Measurements from ENCODE around the gene DUSP5. TPM values are rescaled to one million over a fixed set of nuclear protein-coding genes. Genes with fewer than 3 reads are reported as not detected.
A peak's percentile ranks its signal among the peaks of the same experiment; 100 is the strongest.

DUSP5 gene
- total RNA-seq, 1 experiment from 2014 or later: 30.1 TPM

DNA sequence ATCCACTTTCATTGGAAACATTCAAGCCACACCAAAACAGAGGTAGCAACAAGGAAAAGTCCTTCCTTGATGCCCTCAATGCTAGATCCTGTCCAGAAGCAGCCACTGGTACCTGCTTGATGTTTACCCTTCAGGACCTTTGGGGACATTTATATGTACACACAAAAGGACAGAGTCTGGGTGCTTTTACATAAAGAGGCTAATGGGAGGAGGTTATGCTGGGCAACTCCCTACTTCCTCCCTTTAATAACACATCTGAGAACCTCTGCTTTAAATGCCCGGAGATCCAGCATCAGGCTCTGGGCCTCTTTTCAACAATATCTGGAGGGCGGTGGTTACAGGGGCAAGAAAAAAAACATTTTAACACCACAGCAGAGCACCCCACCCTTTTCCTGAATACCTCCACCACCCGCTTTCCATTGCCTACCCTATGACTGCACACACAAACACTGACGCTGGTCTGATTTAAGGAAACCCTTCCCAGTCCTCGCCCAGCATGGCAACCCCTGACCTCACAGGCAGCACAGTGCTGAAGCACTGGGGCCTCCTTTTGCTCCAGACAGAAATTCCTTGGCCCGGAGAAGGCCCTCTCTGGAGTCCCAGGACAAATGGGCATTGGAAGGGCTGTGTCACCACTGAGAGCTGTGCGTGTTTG lies 39.3 kb upstream of the DUSP5 start:
- intact Hi-C loops (cut with micrococcal nuclease; ENCODE audit: unreplicated experiment): no loop called here
- Histone ChIP-seq H3K27ac (ENCODE audit: low read length) (no peak overlapping the region), H3K36me3 (ENCODE audit: control insufficient read depth, insufficient read depth, low read length) (no peaks in the 10 kb centered on the region), H3K9me3 (ENCODE audit: control insufficient read depth, insufficient read depth, low read depth, low read length) (no peaks in the 10 kb centered on the region), H3K4me1 (ENCODE audit: control insufficient read depth, insufficient read depth, low read length) (peaks cover 28% of the 10 kb centered on the region), H3K4me3 (ENCODE audit: low read depth in 2 of 2, low read length in 2 of 2) (no peak overlapping the region), H3K27me3 (ENCODE audit: control insufficient read depth, insufficient read depth, low read length) (no peaks in the 10 kb centered on the region)
- ATAC-seq (no peak), DNase-seq (ENCODE audit: low read depth, low spot score) (no peak)
- POLR2A ChIA-PET: no interaction called here
- in situ Hi-C loops (cut with HindIII; ENCODE audit: low pct_unique_long_range_greater_than_20kb, low sequenced_read_pairs): no loop called here
- TF ChIP-seq TCF7L2 (IDR thresholded peaks at IDR 0.05; ENCODE audit: low read depth, low read length) (no peak), POLR2AphosphoS5 (IDR thresholded peaks at IDR 0.05; ENCODE audit: low read depth, low read length) (no peak), SIN3A (IDR thresholded peaks at IDR 0.05; ENCODE audit: borderline replicate concordance, insufficient read depth, low read depth, low read length) (no peak)
- TF ChIP-seq, protein P1, sequence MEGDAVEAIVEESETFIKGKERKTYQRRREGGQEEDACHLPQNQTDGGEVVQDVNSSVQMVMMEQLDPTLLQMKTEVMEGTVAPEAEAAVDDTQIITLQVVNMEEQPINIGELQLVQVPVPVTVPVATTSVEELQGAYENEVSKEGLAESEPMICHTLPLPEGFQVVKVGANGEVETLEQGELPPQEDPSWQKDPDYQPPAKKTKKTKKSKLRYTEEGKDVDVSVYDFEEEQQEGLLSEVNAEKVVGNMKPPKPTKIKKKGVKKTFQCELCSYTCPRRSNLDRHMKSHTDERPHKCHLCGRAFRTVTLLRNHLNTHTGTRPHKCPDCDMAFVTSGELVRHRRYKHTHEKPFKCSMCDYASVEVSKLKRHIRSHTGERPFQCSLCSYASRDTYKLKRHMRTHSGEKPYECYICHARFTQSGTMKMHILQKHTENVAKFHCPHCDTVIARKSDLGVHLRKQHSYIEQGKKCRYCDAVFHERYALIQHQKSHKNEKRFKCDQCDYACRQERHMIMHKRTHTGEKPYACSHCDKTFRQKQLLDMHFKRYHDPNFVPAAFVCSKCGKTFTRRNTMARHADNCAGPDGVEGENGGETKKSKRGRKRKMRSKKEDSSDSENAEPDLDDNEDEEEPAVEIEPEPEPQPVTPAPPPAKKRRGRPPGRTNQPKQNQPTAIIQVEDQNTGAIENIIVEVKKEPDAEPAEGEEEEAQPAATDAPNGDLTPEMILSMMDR (IDR thresholded peaks at IDR 0.05): no peak
- TF ChIP-seq, protein P2, sequence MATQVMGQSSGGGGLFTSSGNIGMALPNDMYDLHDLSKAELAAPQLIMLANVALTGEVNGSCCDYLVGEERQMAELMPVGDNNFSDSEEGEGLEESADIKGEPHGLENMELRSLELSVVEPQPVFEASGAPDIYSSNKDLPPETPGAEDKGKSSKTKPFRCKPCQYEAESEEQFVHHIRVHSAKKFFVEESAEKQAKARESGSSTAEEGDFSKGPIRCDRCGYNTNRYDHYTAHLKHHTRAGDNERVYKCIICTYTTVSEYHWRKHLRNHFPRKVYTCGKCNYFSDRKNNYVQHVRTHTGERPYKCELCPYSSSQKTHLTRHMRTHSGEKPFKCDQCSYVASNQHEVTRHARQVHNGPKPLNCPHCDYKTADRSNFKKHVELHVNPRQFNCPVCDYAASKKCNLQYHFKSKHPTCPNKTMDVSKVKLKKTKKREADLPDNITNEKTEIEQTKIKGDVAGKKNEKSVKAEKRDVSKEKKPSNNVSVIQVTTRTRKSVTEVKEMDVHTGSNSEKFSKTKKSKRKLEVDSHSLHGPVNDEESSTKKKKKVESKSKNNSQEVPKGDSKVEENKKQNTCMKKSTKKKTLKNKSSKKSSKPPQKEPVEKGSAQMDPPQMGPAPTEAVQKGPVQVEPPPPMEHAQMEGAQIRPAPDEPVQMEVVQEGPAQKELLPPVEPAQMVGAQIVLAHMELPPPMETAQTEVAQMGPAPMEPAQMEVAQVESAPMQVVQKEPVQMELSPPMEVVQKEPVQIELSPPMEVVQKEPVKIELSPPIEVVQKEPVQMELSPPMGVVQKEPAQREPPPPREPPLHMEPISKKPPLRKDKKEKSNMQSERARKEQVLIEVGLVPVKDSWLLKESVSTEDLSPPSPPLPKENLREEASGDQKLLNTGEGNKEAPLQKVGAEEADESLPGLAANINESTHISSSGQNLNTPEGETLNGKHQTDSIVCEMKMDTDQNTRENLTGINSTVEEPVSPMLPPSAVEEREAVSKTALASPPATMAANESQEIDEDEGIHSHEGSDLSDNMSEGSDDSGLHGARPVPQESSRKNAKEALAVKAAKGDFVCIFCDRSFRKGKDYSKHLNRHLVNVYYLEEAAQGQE (IDR thresholded peaks at IDR 0.05; ENCODE audit: insufficient read depth in 1 of 2, low read depth in 2 of 2, low read length in 1 of 2): no peak
- CTCF ChIA-PET: no interaction called here
- BruUV-seq (replicated peaks): no TSS peak

DNA sequence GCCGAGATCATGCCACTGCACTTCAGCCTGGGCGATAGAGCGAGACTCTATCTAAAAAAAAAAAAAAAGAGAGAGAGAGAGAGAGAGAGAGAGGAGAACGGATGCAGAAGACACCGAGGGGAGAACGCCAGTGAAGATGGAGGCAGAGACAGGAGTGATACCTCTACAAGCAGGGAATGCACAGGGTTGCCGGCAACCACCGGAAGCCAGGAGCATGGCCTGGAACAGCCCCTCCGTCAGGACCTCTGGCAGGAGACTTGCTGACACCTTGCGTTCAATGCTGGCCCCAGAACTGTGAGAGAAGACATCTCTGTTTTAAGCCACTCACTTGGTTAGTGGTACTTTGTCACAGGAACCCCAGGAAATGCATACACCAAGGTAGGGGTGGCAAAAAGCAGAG lies 38.1 kb upstream of the DUSP5 start:
- Histone ChIP-seq H3K4me3 (ENCODE audit: low read depth in 2 of 2, low read length in 2 of 2) (no peak overlapping the region), H3K4me1 (ENCODE audit: control insufficient read depth, insufficient read depth, low read length) (peaks cover 28% of the 10 kb centered on the region), H3K27me3 (ENCODE audit: control insufficient read depth, insufficient read depth, low read length) (no peaks in the 10 kb centered on the region), H3K9me3 (ENCODE audit: control insufficient read depth, insufficient read depth, low read depth, low read length) (no peaks in the 10 kb centered on the region), H3K27ac (ENCODE audit: low read length) (peak overlapping the region; percentile 26; the same call in 1 of the 2 replicates), H3K36me3 (ENCODE audit: control insufficient read depth, insufficient read depth, low read length) (no peaks in the 10 kb centered on the region)
- POLR2A ChIA-PET: no interaction called here
- DNase-seq (ENCODE audit: low read depth, low spot score) (no peak), ATAC-seq (peak; percentile 8; the same call in 1 of the 2 replicates)
- CTCF ChIA-PET: no interaction called here
- intact Hi-C loops (cut with micrococcal nuclease; ENCODE audit: unreplicated experiment): no loop called here
- BruUV-seq (replicated peaks): no TSS peak
- TF ChIP-seq TCF7L2 (IDR thresholded peaks at IDR 0.05; ENCODE audit: low read depth, low read length) (no peak), SIN3A (IDR thresholded peaks at IDR 0.05; ENCODE audit: borderline replicate concordance, insufficient read depth, low read depth, low read length) (no peak), POLR2AphosphoS5 (IDR thresholded peaks at IDR 0.05; ENCODE audit: low read depth, low read length) (no peak)
- TF ChIP-seq, protein P2 (IDR thresholded peaks at IDR 0.05; ENCODE audit: insufficient read depth in 1 of 2, low read depth in 2 of 2, low read length in 1 of 2): no peak
- TF ChIP-seq, protein P1 (IDR thresholded peaks at IDR 0.05): no peak
- in situ Hi-C loops (cut with HindIII; ENCODE audit: low pct_unique_long_range_greater_than_20kb, low sequenced_read_pairs): no loop called here
